Small intestine (tissue), 7 donors: ENCODE measurements around the gene PDGFC. TPM values are rescaled to one million over a fixed set of nuclear protein-coding genes. Genes with fewer than 3 reads are reported as not detected.

ENCODE experiments used
- DNase-seq, 2 donors: peaks; one replicate each; pipeline versions ENCODE4 v3.0.0 to v3.0.0-alpha.2; 2013
- FAIRE-seq: peaks from 2 replicates; lab custom pipeline; 2012; peaks lifted over from hg19 to GRCh38; lab: Jason Lieb, UNC
- H3K27ac ChIP-seq, 3 donors: one replicate each; pipeline ENCODE4 v1.5.1; 2013; ENCODE audit warnings: low read length in 2 of 3, mild to moderate bottlenecking in 2 of 3, control low read depth in 1 of 3, inconsistent platforms in 1 of 3, low read depth in 1 of 3, moderate library complexity in 1 of 3
- H3K27me3 ChIP-seq, 3 donors: one replicate each; pipeline ENCODE4 v1.6.1; 2013; ENCODE audit warnings: low read length in 3 of 3, inconsistent platforms in 1 of 3; ENCODE audit not compliant: control insufficient read depth in 3 of 3, insufficient read depth in 3 of 3
- H3K36me3 ChIP-seq, 3 donors: one replicate each; pipeline ENCODE4 v1.6.1; 2013; ENCODE audit warnings: low read length in 3 of 3, inconsistent platforms in 1 of 3, low read depth in 1 of 3, mild to moderate bottlenecking in 1 of 3, moderate library complexity in 1 of 3; ENCODE audit not compliant: control insufficient read depth in 3 of 3, insufficient read depth in 2 of 3
- H3K4me1 ChIP-seq, 3 donors: one replicate each; pipeline ENCODE4 v1.6.1; 2013; ENCODE audit warnings: low read length in 2 of 3, inconsistent platforms in 1 of 3, low read depth in 1 of 3, mild to moderate bottlenecking in 1 of 3, moderate library complexity in 1 of 3; ENCODE audit not compliant: control insufficient read depth in 3 of 3, insufficient read depth in 2 of 3
- H3K4me3 ChIP-seq, 3 donors: one replicate each; pipeline ENCODE4 v1.5.1; 2013; ENCODE audit warnings: low read length in 3 of 3, control low read depth in 1 of 3, inconsistent platforms in 1 of 3, low read depth in 1 of 3, mild to moderate bottlenecking in 1 of 3, moderate library complexity in 1 of 3
- H3K9me3 ChIP-seq, 2 donors: one replicate each; pipeline ENCODE4 v1.6.1; 2013; ENCODE audit warnings: low read depth in 1 of 2, low read length in 1 of 2; ENCODE audit not compliant: control insufficient read depth in 2 of 2, insufficient read depth in 1 of 2
- WGBS, 3 donors: extraction: QIAGEN DNeasy Blood & Tissue Kit; methylation state at CpG; one replicate each; pipeline ENCODE4 v1.1.7; 2013; 5-methylcytosine and 5-hydroxymethylcytosine counted together
- polyA plus RNA-seq, 4 donors: library from polyadenylated mRNA; stranded (reverse) in 3 of 4; unstranded in 1 of 4; fragments of 200-250 nt in 3 of 4; fragments of 120-200 nt in 1 of 4; gene quantifications; one replicate each; pipeline versions ENCODE4 v1.2.1 to v1.2.3, GENCODE V29; 2013
- donor health status: healthy with polysubstance abuse.
- donor health status: control.
- donor health status: control.
- donor health status: Bipolar disorder and iron deficiency.
- donor health status: healthy.

PDGFC gene
- polyA plus RNA-seq, 4 donors: 2.4 to 22.2 (median 3.2) TPM

DNA sequence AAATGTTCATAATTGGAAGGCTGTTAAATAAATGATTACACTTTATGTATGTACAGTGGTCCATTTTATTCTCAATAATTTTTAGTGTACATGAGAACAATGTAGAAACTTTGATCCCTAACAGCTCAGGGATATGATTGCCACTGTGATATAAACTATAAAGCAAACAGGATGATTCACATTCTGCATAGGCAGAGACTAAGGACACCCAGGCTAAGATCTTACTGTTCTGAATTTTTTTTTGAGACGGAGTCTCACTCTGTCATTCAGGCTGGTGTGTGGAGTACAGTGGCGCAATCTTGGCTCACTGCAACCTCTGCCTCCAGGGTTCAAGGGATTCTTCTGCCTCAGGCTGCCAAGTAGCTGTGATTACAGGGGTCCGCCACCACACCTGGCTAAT, 186.6 kb downstream of the PDGFC start:
- peaks cover 0 to 2% (median 0%) of the 10 kb centered on the region in 3 donors for H3K4me1 ChIP-seq
- no peaks in the 10 kb centered on the region for H3K27me3 ChIP-seq
- WGBS, 3 donors: 64 to 84% (median 79%) methylated on average over 3 of the region's 3 CpGs
- DNase-seq: peak in 1 of 2 donors; percentile 17
- H3K27ac ChIP-seq: no peak overlapping the region
- FAIRE-seq: no peak
- no peak overlapping the region for H3K4me3 ChIP-seq
- H3K36me3 ChIP-seq: no peaks in the 10 kb centered on the region
- no peaks in the 10 kb centered on the region for H3K9me3 ChIP-seq

DNA sequence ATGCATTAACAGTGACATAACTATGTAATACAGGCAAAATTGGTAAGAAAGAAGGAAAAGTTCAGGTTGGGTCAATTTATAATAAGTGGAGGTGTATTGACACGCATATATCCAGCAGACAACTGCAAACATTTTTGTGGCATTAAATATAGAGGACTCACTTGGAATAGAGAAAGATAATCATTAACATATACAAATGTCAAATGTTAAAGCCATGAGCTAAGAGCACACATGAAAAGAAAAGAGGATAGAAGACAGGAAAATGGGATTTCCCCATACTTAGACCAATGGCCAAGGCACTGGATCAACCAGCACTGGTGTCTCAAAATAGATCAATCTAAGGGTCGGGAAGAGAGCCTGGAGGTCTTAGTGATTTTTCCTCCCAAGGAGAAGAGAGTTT, 187.6 kb downstream of the PDGFC start:
- Histone ChIP-seq H3K27ac (no peak overlapping the region), H3K36me3 (no peaks in the 10 kb centered on the region), H3K4me1 (peaks cover 0 to 2% (median 0%) of the 10 kb centered on the region in 3 donors), H3K9me3 (no peaks in the 10 kb centered on the region), H3K27me3 (no peaks in the 10 kb centered on the region), H3K4me3 (no peak overlapping the region)
- 93 to 98% (median 95%) methylated on average over 2 of the region's 2 CpGs for WGBS, 3 donors
- DNase-seq (no peak), FAIRE-seq (no peak)

DNA sequence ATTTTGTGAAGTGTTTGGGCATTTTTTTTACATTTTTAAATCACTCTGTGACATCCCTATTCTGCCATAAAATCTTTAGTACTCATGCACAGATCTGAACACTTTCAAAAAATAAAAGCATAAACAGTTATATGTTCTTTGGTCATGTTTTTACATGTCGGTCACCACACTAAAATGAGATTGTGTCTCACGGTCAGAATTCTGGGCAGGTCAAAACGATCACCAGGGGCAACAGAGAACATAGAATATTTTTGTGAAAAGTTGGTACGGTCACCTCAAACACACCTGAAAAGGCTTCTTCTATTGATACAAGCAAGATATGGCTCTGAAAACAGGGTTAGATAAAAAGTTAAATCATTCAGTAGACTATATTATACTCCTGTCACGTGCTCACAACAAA, 189.1 kb downstream of the PDGFC start:
- Histone ChIP-seq H3K9me3 (no peaks in the 10 kb centered on the region), H3K36me3 (no peaks in the 10 kb centered on the region), H3K4me1 (peaks cover 0 to 2% (median 0%) of the 10 kb centered on the region in 3 donors), H3K27ac (no peak overlapping the region), H3K27me3 (no peaks in the 10 kb centered on the region), H3K4me3 (no peak overlapping the region)
- DNase-seq: no peak
- WGBS, 3 donors: 88 to 91% (median 90%) methylated on average over 5 of the region's 5 CpGs
- no peak for FAIRE-seq

DNA sequence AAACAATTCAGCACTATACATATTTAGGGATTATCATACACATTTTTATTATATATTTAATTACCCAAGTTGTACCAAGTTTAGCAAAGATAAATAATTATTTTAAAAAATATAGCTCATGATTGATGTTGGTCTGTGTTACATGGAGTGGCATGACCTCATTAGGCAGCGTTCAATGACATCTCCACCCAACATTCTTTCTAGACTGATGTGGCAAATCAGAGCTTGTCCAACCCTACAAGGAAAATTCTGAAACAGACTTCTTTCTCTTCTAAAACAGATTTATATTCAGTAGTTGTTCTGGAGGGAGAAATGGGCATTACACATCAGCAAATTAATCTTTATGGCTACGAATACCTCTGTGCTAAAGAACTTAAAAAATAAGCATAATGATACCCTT, 189.7 kb downstream of the PDGFC start:
- no peaks in the 10 kb centered on the region for H3K36me3 ChIP-seq
- H3K9me3 ChIP-seq: no peaks in the 10 kb centered on the region
- H3K4me3 ChIP-seq: no peak overlapping the region
- no peak for DNase-seq
- H3K4me1 ChIP-seq: peaks cover 0 to 2% (median 0%) of the 10 kb centered on the region in 3 donors
- FAIRE-seq: no peak
- WGBS, 3 donors: 79 to 90% (median 83%) methylated on average over 2 of the region's 2 CpGs
- H3K27me3 ChIP-seq: no peaks in the 10 kb centered on the region
- H3K27ac ChIP-seq: no peak overlapping the region

DNA sequence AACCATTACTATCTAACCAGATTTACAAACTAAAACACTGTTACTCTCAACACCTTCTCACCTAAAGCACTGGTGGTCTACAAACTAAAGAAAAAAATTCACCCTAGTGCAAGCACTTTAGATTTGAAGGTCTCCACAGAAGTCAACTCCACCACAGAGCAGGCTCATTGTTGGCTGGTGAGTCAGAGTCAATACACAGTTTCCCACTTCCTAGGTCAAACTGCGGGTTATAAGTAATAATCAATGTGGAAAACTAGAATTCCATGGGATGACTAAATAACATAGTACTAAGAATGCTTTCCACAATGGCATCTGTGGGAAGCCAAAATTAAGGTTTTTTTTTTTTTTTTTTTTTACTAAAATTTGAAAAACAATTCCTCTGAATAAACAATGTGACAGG, 191.8 kb downstream of the PDGFC start:
- Histone ChIP-seq H3K9me3 (no peaks in the 10 kb centered on the region), H3K27me3 (no peaks in the 10 kb centered on the region), H3K36me3 (no peaks in the 10 kb centered on the region), H3K27ac (no peak overlapping the region), H3K4me1 (peaks cover 0 to 2% (median 0%) of the 10 kb centered on the region in 3 donors), H3K4me3 (no peak overlapping the region)
- DNase-seq (no peak), FAIRE-seq (no peak)
- WGBS, 3 donors: 83 to 92% (median 91%) methylated on average over 1 of the region's 1 CpG

DNA sequence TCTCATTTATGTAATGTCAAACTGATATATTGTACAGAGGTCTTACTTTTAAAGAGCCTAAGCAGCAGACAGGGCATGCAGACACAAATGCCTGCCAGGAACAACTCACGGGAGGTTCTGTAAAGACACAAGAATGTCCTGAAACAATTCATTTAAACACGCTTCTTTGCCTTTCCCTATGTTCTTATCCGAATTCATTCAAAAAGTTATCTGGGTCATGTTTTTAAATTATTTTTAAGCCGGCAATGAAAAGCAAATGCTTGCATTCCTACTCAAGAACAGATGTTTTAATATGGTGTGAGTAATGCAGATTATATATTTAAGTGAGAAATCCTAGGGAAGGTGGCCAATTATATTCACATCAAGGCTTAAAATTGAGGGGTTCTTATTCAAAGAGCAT, 192.6 kb downstream of the PDGFC start:
- FAIRE-seq: no peak
- no peaks in the 10 kb centered on the region for H3K9me3 ChIP-seq
- no peaks in the 10 kb centered on the region for H3K27me3 ChIP-seq
- DNase-seq: no peak
- no peak overlapping the region for H3K4me3 ChIP-seq
- H3K4me1 ChIP-seq: peaks cover 0 to 2% (median 0%) of the 10 kb centered on the region in 3 donors
- peak overlapping the region in 1 of 3 donors; percentile 27 for H3K27ac ChIP-seq
- 83 to 87% (median 85%) methylated on average over 4 of the region's 4 CpGs for WGBS, 3 donors
- H3K36me3 ChIP-seq: no peaks in the 10 kb centered on the region

DNA sequence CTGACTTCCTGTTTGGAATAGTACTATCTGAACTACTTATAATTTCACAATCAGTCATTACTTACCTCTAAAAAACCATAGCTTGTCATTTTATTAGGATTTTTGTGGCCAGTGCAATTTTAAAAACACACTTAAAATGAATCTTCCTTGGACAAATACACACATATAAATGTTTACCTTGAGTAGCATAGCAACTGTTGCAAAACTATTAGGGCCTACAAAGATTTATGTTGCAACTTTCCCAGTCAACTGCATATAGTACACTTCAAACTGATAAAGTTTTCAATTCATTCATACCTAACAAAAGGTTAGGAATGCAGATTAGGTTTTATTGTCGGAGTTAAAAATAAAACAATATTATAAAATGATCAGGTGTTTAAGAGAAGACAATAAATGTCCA, 193.0 kb downstream of the PDGFC start:
- FAIRE-seq (no peak), DNase-seq (peak in 1 of 2 donors; percentile 30)
- WGBS, 3 donors: 46 to 77% (median 46%) methylated on average over 1 of the region's 1 CpG
- peaks cover 0 to under 1% (median 0%) of the 10 kb centered on the region in 3 donors for H3K4me1 ChIP-seq
- no peak overlapping the region for H3K4me3 ChIP-seq
- H3K9me3 ChIP-seq: no peaks in the 10 kb centered on the region
- H3K36me3 ChIP-seq: no peaks in the 10 kb centered on the region
- H3K27ac ChIP-seq: no peak overlapping the region
- no peaks in the 10 kb centered on the region for H3K27me3 ChIP-seq

DNA sequence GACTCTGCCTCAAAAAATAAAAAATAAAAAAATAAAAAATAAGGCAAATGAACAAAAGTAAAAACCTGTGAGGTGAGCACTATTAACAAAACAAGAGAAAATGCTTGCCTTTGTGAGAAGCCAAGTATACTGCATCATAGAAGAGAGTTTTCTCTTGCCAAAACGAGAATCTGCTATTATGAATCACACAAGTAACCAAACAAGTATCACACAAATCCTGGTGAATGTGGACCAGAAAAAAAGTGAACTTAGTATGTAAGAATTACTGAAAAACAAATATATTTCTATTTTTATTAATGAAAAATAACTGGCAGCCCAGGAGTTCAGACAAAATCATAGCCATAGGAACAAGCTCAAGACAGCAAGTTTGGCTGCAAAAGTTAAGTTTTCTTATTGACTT, 193.5 kb downstream of the PDGFC start:
- Histone ChIP-seq H3K27ac (no peak overlapping the region), H3K4me3 (no peak overlapping the region), H3K9me3 (no peaks in the 10 kb centered on the region), H3K4me1 (no peaks in the 10 kb centered on the region), H3K27me3 (no peaks in the 10 kb centered on the region), H3K36me3 (no peaks in the 10 kb centered on the region)
- no peak for DNase-seq
- no peak for FAIRE-seq
- 66 to 82% (median 72%) methylated on average over 1 of the region's 1 CpG for WGBS, 3 donors

DNA sequence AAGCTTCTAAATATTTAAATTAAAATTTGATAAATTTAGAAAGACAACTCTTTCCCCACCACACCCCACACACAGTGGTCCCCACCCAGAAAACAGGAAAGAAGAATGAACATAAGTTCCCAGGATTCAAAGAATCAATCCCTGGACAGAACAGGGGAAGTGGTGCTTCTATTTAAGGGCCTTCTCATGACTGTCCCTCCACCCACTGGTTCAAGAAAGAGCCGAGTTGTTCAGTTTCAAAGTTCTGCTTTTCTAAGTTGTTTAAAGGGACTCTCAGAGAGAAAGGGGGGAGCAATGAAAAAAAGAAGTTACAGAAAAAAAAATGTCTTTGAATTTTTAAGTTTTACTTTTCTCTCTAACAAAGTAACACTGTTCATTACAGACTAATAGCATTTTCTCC, 195.8 kb downstream of the PDGFC start:
- FAIRE-seq: no peak
- no peak for DNase-seq
- H3K27ac ChIP-seq: no peak overlapping the region
- H3K9me3 ChIP-seq: no peaks in the 10 kb centered on the region
- H3K27me3 ChIP-seq: no peaks in the 10 kb centered on the region
- WGBS, 3 donors: 40 to 52% (median 40%) methylated on average over 1 of the region's 1 CpG
- peaks cover 0 to 3% (median 0%) of the 10 kb centered on the region in 3 donors for H3K4me1 ChIP-seq
- H3K36me3 ChIP-seq: no peaks in the 10 kb centered on the region
- no peak overlapping the region for H3K4me3 ChIP-seq
